ENCODE results near the gene TNFSF13. TPM values are rescaled to one million over a fixed set of nuclear protein-coding genes. Genes with fewer than 3 reads are reported as not detected.

TNFSF13 gene
- polyA plus RNA-seq, 3 donors: 19.3 to 42.6 (median 26.5) TPM

DNA sequence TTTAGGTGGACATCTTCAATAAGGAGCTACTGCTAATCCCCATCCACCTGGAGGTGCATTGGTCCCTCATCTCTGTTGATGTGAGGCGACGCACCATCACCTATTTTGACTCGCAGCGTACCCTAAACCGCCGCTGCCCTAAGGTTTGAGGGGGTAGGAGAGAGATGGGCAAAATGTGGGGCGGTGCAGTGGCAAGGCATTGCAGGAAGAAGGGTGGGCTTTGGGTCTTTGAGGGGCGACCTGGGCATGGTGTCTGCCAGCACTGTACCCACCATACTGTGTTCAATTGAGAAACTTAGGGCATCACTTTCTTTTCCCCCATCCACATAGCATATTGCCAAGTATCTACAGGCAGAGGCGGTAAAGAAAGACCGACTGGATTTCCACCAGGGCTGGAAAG is 11.8 kb downstream of the TNFSF13 start:
- WGBS, 3 donors: 94 to 97% (median 96%) methylated on average over 10 of the region's 10 CpGs
- no peak overlapping the region for H3K27ac ChIP-seq (ENCODE audit: low read depth, low read length)

- 0 to 1% (median 1%) methylated on average over 11 of the region's 11 CpGs for WGBS, 3 donors
- H3K27ac ChIP-seq (ENCODE audit: low read depth, low read length): no peak overlapping the region
Measured at GRCh38 chr17:7572338-7572587, 13.7 kb downstream of the TNFSF13 start.

DNA sequence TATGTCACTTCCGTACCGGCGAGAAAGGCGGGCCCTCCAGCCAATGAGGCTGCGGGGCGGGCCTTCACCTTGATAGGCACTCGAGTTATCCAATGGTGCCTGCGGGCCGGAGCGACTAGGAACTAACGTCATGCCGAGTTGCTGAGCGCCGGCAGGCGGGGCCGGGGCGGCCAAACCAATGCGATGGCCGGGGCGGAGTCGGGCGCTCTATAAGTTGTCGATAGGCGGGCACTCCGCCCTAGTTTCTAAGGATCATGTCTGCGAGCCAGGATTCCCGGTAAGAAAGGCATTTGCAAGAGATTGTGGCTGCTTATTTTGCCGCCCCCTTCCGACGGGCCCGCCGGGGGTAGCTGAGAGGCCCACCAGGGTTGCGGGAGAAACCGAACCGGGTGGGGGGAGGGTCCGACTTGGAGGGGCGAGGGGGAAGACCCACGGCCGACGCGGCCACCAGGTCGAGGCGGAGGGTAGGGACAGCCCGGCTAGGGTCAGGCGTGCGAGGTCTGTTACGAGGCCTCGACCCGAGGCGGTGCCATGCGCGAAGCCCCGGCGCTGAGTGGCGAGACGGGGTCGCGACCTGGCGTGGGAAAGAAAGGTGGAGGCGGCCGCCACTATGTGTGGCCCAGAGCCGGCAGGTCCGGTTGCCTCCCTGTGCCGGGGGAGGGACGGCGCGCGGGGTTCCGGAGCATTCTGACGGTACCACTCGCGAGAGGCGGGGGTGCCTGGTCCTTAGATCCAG is 14.2 kb downstream of the TNFSF13 start:
- H3K27ac ChIP-seq (ENCODE audit: low read depth, low read length): peak overlapping the region; percentile 86
- WGBS, 3 donors: 0 to 1% (median 1%) methylated on average over 69 to 73 of the region's 73 CpGs

GRCh38 chr17:7573324-7574080 is 15.0 kb downstream of the TNFSF13 start:
- H3K27ac ChIP-seq (ENCODE audit: low read depth, low read length): peak overlapping the region; percentile 86
- 0% methylated on average over 59 to 71 of the region's 71 CpGs for WGBS, 3 donors

GRCh38 chr17:7574176-7574953 is 15.8 kb downstream of the TNFSF13 start:
- no peak overlapping the region for H3K27ac ChIP-seq (ENCODE audit: low read depth, low read length)
- 20 to 28% (median 27%) methylated on average over 15 of the region's 15 CpGs for WGBS, 3 donors

- H3K27ac ChIP-seq (ENCODE audit: low read depth, low read length): no peak overlapping the region
- 72 to 86% (median 77%) methylated on average over 1 of the region's 1 CpG for WGBS, 3 donors
Measured at GRCh38 chr17:7575481-7575883, 16.9 kb downstream of the TNFSF13 start.

- WGBS, 3 donors: 70 to 73% (median 71%) methylated on average over 7 of the region's 7 CpGs
- no peak overlapping the region for H3K27ac ChIP-seq (ENCODE audit: low read depth, low read length)
Measured at GRCh38 chr17:7575959-7576358, 17.4 kb downstream of the TNFSF13 start.

DNA sequence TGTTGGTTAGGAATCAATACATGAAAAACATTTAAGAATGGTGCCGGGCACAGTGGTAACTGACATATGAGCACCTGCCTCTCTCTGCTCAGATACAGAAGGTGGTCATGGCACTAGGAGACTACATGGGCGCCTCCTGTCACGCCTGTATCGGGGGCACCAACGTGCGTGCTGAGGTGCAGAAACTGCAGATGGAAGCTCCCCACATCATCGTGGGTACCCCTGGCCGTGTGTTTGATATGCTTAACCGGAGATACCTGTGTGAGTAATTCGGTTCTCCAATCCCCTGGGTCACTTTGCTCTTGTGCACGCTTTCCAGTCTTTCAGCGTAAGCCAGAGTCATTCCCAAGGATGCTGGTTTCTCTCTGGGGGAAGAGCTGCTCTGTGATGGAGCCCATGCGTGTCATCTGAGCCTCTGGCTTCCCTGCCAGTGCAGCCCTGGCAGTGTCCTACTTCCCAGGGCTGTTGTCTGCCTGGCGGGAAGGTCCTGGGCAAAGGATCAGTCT is 17.9 kb downstream of the TNFSF13 start:
- WGBS, 3 donors: 73 to 86% (median 78%) methylated on average over 14 of the region's 14 CpGs
- no peak overlapping the region for H3K27ac ChIP-seq (ENCODE audit: low read depth, low read length)

- WGBS, 3 donors: 73 to 79% (median 77%) methylated on average over 17 of the region's 17 CpGs
Measured at GRCh38 chr17:7577327-7578199, 19.0 kb downstream of the TNFSF13 start.

DNA sequence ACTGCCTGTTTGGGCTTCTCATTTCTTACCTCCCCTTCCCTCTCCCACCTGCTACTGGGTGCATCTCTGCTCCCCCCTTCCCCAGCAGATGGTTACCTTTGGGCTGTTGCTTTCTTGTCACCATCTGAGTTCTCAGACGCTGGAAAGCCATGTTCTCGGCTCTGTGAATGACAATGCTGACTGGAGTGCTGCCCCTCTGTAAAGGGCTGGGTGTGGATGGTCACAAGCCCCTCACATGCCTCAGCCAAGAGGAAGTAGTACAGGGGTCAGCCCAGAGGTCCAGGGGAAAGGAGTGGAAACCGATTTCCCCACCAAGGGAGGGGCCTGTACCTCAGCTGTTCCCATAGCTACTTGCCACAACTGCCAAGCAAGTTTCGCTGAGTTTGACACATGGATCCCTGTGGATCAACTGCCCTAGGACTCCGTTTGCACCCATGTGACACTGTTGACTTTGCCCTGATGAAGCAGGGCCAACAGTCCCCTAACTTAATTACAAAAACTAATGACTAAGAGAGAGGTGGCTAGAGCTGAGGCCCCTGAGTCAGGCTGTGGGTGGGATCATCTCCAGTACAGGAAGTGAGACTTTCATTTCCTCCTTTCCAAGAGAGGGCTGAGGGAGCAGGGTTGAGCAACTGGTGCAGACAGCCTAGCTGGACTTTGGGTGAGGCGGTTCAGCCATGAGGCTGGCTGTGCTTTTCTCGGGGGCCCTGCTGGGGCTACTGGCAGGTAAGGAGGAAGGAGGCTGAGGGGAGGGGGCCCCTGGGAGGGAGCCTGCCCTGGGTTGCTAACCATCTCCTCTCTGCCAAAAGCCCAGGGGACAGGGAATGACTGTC is 20.7 kb downstream of the TNFSF13 start, which contains the start of gene CD68:
CD68 (plus strand) TSS at position 638 of the 833 bp plus-strand sequence; CDS start at position 678, 40 bp downstream.
- peak within 1 kb of the TSS; percentile 40 for H3K27ac ChIP-seq (ENCODE audit: low read depth, low read length)
- WGBS, 3 donors: 11 to 21% (median 11%) methylated on average over 7 of the region's 7 CpGs

More at GRCh38 chr17:7577327-7578199, 19.0 kb downstream of the TNFSF13 start:
- no peak overlapping the region for H3K27ac ChIP-seq (ENCODE audit: low read depth, low read length)

GRCh38 chr17:7579834-7580603 is 21.5 kb downstream of the TNFSF13 start:
- peak overlapping the region; percentile 38 for H3K27ac ChIP-seq (ENCODE audit: low read depth, low read length)
- 60 to 79% (median 61%) methylated on average over 12 of the region's 12 CpGs for WGBS, 3 donors

DNA sequence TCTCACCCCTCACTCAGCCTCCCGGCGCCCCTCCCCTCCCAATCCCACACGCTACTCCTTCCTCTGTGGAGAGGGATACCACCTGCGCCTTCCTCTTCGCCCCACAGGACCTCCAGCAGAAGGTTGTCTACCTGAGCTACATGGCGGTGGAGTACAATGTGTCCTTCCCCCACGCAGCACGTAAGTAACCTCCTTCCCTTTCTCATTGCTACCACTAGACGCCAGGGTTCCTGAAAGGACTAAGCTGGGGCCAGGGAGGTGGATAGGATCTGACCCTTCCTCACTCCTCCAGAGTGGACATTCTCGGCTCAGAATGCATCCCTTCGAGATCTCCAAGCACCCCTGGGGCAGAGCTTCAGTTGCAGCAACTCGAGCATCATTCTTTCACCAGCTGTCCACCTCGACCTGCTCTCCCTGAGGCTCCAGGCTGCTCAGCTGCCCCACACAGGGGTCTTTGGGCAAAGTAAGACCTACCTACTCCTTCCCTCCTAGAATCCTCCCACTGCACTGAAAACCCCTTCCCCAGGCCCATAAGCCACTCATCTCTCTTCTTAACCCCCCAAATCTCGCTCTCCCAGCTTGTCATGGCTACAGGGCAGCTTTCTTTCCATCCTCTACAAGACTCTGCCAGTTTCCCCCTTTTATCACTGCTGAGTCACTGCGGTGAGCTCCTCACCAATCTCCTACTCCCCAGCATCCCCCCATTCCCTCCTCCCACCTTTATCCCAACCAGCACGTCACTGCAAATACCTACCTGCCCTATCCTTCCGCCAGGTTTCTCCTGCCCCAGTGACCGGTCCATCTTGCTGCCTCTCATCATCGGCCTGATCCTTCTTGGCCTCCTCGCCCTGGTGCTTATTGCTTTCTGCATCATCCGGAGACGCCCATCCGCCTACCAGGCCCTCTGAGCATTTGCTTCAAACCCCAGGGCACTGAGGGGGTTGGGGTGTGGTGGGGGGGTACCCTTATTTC is 22.3 kb downstream of the TNFSF13 start:
- 70 to 86% (median 74%) methylated on average over 23 of the region's 23 CpGs for WGBS, 3 donors

DNA sequence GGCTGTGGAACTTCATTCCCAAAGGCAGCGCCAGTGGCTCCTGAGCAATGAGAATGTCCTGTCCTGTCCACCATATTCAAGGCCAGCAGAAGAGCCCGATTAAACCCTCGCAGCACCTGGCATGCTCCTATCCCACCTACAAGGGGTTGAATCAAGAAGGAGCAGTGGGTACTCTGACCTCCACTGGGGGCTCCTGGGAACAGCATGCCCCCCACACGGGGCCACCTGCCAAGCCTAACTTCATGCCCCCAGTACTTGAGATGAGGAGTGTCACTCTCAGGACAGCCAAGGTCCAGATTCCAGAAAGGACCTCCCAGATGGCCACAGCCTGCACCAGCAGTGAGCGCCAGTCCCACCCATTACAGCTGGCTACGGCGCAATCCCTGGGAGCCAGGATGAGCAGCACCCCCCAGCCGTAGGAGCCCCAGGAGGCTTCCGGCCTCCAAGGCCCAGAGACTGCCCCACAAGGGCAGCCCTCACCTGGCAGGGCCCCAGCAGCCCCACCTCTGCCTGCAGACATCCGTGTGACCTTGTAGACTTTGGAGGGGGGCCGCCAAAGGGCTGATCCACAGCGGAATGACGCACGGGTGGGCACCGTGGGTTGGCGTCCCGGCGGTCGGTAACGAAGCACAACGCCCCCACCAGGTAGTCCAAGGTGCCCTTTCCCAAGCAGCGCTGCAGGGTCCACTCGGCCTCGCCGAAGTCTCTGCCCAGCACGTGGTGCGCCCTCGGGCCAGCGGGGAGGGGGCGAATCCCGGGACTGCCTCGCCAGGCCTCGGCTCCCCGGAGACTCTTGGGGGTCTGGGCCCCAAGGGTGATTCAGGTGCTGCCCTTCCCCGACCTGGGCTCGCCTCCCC is 24.1 kb downstream of the TNFSF13 start:
- 81 to 85% (median 83%) methylated on average over 36 of the region's 36 CpGs for WGBS, 3 donors
- peak overlapping the region; percentile 58 for H3K27ac ChIP-seq (ENCODE audit: low read depth, low read length)

More for the DNA sequence above, 22.3 kb downstream of the TNFSF13 start:
- no peak overlapping the region for H3K27ac ChIP-seq (ENCODE audit: low read depth, low read length)

DNA sequence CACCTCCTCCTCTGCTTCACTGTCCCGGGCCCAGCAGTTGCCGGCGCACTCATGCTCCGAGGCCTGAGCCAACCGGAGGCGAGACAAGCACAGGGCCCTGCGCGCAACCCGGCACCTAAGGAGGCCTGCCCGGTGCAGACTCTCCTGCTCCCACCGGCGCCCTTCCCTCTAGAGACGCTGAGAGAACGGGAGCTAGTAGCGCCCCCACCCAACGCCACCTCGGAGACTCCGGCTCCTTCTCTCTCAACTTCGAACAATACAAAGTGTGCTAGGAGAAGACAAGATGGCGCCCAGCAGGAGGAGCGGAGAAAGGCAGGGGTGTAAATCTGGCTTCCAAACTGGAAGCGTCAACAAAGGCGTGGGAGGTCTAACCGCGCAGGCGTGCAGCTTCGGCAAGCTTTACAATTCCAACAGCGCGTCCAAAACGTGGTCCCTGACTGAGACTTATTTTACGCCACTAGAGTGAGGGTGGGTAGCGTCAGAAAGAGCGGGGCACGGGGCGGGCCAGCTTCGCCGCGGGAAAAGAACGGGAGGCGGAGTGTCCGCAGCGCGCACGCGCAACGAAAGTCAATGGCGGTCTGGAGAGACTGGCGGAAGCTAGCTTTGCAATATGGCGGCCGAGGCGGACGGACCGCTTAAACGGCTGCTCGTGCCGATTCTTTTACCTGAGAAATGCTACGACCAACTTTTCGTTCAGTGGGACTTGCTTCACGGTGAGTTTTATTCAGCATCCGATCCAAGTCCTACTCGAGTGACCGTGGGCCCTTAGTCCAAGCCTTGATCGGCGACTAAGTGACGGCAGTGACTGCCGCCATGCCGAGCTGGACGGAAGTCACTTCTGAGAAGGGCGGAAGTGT is 24.9 kb downstream of the TNFSF13 start, which contains the start of gene MPDU1:
MPDU1 (plus strand) TSS at position 600 of the 857 bp plus-strand sequence; CDS start at position 611, 11 bp downstream.
- WGBS, 3 donors: 11 to 15% (median 14%) methylated on average over 66 to 69 of the region's 69 CpGs
- H3K27ac ChIP-seq (ENCODE audit: low read depth, low read length): peak within 1 kb of the TSS; percentile 58
